NCI-H748 treated with DMSO at 0.1 percent for 48 hours (cell line): ENCODE measurements around the gene DNMT1.

Experiments
- DNase-seq: peaks from one replicate; lab custom pipeline; 2025; lab: John Stamatoyannopoulos, UW

Gene DNMT1

DNA sequence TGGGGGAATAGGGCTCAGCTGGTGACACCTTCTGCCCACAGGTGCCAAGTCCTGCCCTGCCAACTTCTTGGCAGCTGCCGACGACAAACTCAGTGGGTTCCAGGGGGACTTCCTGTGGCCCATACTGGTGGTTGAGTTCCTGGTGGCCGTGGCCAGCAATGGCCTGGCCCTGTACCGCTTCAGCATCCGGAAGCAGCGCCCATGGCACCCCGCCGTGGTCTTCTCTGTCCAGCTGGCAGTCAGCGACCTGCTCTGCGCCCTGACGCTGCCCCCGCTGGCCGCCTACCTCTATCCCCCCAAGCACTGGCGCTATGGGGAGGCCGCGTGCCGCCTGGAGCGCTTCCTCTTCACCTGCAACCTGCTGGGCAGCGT lies 81.2 kb downstream of the DNMT1 start:
- no peak for DNase-seq

DNA sequence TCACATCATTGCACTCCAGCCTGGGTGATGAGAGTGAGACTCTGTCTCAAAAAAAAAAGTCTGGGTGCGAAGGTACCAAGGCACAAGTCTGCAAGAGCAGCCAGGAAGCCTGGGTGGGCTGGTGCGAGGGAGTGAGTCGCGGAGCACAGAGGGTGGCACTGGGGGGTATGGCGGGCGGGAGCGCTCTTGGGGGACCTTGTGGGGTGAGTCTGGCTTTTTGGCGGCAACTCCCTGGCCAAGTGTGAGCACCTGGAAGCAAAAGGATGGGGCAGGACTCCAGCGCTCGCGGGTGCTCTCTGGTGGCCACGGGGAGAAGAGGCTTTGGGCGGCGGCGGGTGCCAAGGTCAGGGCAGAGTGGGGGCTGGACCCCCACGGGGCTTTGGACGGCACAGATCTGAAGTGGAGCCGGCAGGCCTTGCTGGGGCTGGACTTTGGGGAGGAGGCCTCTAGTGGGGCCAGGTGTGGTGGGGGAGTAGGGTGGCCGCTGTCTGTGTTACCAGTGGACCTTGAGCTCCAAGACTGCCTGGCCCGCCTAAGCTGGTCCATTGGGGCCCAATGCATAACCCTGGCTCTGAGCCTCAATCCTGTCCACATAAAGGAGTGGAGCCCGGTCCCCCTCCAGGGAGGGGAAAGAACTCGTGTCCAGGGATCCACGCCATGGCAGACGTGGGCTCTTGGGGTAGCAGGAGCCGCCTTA lies 81.7 kb downstream of the DNMT1 start:
- DNase-seq, result no peak

DNA sequence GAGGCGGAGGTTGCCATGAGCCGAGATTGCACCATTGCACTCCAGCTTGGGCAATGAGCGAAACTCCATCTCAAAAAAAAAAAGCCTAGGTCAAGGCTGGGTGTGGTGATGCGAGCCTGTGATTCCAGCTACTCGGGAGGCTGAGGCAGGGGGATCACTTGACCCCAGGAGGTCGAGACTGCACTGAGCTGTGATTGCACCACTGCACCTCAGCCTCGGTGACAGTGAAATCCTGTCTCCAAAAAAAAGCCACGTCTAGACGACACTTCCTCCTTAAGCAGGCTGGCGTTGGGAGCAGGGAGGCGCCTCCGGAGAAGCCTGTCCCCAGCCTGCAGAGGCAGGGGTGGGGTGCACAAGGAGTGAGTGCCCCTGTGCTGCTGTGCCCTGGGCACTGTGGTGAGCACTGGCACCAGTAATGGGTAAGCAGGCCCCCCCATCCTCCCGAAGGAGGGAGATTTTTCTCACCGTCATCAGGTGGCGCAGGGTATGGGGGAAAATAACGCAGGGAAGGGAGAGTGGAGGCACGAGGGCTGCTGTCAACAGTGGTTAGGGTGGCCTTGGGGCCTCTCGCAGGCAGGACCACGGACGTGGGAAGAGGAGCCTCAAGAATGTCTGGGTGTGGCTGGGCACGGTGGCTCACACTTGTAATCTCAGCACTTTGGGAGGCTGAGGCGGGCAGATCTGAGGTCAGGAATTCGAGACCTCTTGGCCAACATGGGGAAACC lies 82.6 kb downstream of the DNMT1 start:
- no peak for DNase-seq

DNA sequence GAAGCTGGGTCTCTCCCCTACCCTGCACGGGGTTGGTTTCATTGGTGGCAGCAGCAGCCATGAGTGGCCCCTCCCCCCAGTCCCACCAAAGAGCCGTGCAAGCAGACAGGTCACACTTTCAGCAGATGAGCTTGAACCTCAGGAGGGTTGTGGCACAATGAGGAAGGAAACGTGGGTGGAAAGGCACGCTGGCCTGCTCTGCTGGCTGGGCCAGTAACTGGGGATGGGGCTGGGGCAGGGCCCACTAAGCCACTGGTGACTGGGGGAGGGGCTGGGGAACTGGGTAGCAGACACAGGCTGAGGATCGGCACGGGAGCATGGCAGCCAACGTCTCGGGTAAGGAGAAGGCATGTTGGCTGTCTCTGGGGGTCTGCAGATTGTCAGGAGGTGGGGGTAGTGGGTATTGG lies 83.3 kb downstream of the DNMT1 start, which contains the start of gene P2RY11:
Gene P2RY11, plus strand, starts transcription at position 289 of the 407 bp plus-strand sequence. Its CDS starts 29 bp downstream, at position 318.
- DNase-seq, result no peak

DNA sequence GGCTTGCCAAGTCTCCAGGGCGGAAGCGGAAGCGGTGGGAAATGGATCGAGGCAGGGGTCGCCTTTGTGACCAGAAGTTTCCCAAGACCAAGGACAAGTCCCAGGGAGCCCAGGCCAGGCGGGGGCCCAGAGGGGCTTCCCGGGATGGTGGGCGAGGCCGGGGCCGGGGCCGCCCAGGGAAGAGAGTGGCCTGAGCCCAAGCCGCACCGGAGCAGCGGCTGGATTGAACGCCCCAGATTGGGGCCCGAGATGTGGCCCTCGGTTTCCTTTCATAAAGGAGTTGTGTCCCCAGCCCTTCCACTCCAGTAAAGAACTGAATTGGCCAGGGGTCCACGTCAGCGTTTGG lies 83.8 kb downstream of the DNMT1 start:
- no peak for DNase-seq

DNA sequence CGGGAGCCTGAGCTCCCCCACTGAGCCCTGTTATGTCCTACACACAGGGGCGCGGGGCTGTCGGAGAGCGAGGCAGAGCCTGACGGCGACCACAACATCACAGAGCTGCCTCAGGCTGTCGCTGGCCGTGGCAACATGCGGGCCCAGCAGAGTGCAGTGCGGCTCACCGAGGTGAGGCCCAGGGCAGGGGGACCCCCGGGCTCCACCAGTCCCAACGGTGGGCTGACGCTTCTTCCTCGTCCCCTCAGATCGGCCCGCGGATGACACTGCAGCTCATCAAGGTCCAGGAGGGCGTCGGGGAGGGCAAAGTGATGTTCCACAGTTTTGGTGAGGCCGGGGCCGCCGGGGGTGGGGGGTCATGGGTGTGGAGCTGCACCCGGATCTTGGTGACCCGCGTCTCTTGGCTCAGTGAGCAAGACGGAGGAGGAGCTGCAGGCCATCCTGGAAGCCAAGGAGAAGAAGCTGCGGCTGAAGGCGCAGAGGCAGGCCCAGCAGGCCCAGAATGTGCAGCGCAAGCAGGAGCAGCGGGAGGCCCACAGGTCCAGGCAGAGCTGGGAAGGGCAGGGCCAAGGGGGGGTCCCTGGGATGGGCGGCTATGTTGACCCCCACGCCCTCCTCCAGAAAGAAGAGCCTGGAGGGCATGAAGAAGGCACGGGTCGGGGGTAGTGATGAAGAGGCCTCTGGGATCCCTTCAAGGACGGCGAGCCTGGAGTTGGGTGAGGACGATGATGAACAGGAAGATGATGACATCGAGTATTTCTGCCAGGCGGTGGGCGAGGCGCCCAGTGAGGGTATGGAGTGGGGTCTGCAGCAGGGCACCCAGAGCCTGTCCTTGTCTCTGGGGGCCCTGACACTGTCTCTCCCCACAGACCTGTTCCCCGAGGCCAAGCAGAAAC lies 84.4 kb downstream of the DNMT1 start:
- no peak for DNase-seq

DNA sequence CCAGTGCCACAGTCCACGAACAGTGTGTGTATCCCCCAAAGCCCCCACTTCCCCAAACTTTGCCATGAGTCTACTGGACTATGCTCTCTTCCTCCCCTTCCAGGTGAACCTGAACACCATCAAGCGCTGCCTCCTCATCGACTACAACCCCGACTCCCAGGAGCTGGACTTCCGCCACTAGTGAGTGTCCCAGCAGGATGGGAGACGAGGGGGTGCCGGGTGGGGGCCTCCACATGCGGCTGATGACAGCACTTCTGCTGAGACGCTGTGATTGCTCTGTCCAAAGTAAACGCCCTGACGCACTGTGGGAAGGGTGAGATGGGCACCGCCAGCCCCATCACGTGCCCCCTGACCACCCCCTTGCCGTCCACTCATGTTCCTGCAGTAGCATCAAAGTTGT lies 85.2 kb downstream of the DNMT1 start:
- DNase-seq, result no peak

DNA sequence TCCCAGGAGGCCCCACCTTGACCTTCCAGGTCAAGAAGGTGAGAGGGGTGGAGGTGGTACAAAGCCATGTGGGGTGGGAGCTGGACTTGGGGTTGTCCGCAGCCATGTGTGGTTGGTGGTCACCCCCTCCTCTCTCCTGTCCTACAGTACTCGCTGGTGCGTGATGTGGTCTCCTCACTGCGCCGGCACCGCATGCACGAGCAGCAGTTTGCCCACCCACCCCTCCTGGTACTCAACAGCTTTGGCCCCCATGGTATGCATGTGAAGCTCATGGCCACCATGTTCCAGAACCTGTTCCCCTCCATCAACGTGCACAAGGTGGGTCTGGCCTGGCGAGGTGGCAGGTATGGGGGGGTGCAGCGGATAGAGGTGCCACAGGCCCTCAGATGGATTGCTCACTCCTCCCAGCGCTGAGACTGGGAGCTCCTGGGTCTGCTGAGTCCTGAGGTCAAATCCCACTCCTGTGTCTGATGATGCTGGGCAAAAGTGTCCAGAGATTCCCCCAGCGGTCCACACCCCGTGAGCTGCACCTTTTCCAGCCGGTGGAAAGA lies 86.9 kb downstream of the DNMT1 start:
- DNase-seq, result no peak

DNA sequence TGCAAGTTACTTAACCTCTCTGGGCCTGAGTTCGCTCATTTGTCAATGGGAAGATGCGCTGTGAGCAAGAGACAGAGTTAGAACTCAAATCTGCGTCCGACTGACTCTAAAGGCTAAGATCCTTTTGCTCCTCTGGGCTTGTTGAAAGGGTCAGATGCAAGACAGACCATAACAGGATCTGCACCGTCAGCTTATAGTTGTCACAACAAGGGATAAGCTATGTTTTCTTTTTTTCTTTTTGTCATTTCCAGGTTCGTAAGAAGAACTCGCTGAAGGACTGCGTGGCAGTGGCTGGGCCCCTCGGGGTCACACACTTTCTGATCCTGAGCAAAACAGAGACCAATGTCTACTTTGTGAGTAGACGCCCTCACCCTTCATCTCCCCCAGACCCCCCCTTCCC lies 87.5 kb downstream of the DNMT1 start:
- no peak for DNase-seq

DNA sequence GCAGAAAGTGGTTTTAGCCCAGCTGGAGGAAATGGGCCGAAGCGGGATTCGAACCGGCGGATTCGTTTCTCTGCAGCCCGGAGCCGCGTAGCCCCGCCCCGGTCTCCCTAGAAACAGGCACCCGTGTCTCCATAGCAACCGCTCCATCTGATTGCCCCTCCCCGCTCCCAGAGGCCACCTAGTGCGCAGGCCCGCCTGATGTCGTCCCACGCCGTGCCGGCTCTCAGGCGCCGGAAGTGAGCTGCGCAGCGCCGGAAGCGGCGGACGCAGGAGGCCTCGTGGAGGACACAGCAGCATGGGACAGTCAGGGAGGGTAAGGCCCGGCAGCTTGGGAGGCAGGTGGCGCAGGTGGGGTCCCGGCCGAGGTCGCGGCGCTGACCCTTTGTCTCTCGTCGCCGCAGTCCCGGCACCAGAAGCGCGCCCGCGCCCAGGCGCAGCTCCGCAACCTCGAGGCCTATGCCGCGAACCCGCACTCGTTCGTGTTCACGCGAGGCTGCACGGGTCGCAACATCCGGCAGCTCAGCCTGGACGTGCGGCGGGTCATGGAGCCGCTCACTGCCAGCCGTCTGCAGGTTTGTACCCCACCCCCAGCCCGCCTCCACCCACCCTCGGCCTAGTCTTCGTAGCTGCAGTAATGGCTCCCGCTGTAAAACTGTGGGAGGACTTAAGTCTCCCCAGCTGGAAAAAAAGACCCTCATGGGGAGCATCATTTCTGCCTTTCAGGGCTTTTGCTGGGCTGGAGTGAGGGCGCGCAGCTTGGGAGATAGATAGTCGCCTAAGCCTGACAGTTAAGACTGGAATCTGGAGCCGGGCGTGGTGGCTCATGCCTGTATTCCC lies 88.4 kb downstream of the DNMT1 start, which contains the start of gene PPAN:
Gene PPAN, plus strand, starts transcription at position 263 of the 837 bp plus-strand sequence. Its CDS starts 33 bp downstream, at position 296.
- peak; percentile 87 for DNase-seq

DNA sequence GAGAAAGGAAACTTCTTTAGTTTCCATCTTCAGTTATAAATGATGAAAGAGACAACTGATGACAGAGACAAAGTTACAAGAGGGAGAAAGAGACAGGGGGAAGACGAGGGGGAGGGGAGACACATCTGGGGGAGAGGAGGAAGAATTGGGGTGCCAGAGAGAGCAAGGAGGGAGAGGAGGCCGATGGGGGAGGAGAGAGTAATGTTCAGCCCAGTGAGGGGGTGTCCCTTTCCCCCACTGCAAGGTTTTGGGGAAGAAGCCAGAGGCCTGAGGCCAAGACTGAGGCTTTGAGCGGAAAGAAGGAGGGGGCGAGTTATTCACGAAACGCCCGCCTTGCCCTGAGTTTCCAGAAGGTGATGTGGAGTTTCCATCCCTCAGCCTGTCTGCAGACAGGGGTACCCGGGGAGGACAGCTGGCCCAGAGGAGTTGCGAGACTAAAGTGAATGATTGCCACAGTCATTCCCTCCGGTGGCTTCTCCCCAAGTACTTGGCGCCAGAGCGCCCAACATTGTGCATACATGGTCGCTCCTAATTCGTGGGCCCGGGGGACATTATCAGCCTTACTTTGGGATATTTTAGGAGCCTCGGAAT lies 89.1 kb downstream of the DNMT1 start:
- no peak for DNase-seq

DNA sequence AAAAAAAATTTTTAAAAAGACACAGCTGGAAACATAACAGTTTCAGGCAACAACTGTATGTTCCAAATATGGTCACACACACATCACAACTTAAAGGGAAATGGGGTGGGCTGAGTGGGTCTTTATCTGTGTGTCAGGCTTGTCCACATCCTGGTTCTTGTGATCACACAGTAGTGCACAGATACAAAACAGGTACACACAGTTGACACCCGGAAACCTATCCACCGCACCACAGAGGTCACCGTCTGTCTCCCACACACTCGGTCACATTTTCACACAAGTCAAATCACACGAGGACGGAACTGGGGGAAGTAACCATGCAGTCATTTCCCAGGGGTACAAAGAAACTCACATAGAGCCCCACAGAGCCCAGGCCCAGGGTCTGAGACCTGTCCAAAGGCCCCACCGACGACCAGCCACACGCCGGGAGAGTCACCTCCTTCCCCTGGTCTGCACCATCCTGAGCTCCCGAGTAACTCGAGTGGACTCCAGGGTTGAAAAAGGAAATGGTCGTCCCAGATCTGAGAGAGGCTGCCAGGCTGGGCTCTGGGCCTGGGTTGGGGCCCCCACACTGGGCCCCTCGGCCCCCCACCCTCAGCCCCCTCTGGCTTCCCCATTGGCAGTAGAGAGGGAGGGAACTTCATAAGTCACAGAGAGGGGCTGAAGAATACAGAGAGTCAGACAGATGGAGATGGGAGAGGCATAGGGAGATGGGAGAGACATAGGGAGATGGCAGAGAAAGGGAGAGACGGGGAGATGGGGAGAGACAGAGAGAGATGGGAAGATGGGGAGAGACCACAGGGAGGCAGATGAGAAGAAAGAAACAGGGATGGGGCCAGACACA lies 89.9 kb downstream of the DNMT1 start:
- DNase-seq, result no peak

DNA sequence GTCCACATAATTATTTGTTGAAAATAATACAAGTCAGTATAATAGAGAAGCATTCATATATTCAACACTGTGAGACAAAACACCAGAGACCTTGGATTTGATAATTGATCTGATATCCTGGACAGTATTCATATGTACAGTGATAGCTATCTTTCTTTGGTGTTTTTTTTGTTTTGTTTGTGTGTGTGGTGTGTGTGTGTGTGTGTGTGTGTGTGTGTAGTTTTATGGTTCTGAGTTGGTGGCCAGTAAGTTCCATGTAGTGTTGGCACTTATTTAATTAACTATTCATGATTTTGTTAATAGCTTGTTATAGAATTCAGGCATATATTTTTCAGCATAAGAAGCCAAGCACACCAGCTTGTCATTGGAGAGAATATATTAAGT lies 90.6 kb downstream of the DNMT1 start:
- DNase-seq, result no peak

DNA sequence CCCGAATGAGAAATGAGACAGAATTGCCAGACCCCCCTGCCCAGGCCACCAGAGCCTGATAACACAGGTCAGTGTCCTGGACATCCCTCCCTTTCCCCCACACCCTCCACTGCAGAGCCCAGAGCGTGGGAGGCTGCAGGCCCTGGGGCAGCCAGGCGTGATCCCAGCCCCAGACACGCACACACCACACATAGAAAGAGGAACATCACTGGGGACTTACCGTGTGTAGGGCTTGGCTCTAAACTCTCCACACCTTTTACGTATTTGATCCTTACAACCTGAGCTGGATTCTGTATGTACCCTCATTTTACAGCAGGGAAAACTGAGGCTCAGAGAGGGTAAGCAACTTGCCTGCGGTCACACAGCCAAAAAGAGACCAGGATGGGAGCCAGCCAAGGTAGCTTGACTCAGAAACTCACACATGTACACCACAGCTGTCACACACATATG lies 91.9 kb downstream of the DNMT1 start:
- DNase-seq, result no peak

DNA sequence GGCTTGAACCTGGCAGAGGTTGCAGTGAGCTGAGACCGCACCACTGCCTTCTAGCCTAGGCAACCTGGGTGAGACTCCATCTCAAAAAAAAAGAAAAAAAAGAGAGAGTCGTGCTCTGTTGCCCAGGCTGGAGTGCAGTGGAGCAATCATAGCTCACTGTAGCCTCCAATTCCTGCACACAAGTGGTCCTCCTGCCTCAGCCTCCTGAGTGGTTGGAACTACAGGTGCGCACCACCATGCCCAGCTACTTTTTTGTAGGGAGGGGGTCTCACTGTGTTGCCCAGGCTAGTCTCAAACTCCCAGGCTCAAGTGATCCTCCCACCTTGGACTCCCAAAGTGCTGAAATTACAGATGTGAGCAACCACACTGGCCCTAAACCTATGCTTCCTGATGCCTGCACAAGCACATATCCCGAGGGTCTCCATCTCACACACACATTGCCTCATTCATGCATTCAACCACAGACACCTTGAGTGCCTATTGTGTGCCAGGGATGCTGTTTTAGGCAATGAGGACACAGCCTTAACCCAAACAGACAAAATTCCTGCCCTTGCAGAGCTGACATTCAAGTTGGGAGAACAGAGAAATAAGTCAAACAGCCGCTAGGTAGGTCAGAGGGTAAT lies 94.5 kb downstream of the DNMT1 start:
- DNase-seq, result no peak

DNA sequence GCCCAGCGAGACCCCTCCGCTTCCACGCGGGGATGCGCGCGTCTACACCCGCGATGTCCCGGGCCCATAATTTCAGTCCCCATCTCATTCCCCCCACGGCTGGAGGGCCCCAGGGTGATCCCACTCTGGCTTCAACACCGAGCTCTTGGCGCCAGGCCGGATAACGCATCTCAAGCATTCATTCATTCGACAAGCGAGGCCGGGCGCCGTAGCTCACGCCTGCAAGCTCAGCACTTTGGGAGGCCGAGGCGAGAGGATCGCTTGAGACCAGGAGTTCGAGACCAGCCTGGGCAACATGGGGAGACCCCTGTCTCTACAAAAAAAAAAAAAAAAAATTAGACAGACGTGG lies 98.2 kb downstream of the DNMT1 start:
- no peak for DNase-seq

DNA sequence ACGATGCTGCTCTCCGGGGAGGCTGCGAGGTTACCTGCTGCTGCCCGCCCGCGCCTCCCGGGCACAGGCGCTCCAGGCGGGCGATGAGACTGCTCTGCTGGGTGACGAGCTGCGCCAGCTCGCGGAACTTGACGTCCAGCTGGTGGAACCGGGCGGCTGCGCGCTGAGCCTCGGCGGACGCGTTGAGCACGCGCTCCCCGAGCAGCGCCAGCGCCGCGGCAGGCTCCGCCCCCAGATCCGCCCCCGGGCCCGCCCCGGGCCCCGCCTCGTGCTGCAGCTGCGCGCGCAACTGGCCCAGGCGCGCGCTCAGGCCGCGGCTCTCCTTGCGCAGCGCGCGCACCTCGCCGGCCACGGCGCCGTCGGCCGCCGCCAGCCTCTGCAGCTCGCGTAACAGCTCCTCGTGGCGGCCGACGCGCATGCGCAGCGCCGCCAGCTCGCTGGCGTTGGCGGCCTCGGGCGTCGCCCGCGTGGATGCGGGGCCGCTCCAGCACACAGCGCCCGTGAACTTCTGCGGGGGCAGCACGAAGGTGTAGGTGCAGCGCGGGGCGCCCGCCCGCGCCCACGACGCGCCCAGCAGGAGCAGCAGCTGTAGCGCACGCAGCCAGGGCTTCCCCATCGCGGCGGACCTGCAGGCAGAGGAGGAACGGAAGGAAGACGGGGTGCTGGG lies 98.7 kb downstream of the DNMT1 start:
- DNase-seq, result peak; percentile 37

DNA sequence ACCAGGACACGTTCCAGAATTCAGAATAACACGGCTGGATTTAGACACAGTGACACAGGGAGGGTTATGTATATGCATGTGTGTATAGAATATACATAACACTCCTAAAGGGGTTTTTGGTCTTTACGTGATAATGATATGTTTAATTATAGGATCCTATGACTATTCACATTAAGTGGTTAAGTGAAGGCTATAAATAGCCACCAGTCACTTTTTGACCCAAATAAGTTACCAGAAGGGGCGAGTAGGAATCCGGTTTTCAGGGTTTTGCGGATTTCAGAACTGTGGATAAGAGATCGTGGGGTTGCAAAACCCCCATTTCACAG lies 99.2 kb downstream of the DNMT1 start:
- DNase-seq, result no peak
